WERI-Rb-1 (cell line): ENCODE measurements around the gene CRYAB.

Experiments used
- DNase-seq: peaks from one replicate; pipeline ENCODE4 v3.0.0-alpha.2; 2020
- H3K27ac ChIP-seq: fragments of 250-450 bp; sonication (Bioruptor Pico); 2 replicates; pipeline ENCODE4 v1.5.1; 2020; ENCODE audit warnings: mild to moderate bottlenecking, moderate library complexity
- H3K27me3 ChIP-seq: fragments of 250-450 bp; sonication (Bioruptor Pico); 2 replicates; pipeline ENCODE4 v1.5.1; 2021; ENCODE audit warnings: mild to moderate bottlenecking, low read depth, moderate library complexity; ENCODE audit not compliant: insufficient read depth, severe bottlenecking
- H3K36me3 ChIP-seq: fragments of 250-450 bp; sonication (Bioruptor Pico); 2 replicates; pipeline ENCODE4 v1.5.1; 2020; ENCODE audit warnings: mild to moderate bottlenecking, moderate library complexity
- H3K4me3 ChIP-seq: 2 replicates; pipeline ENCODE4 v1.5.1; 2011; ENCODE audit warnings: low read depth, mild to moderate bottlenecking, control low read depth, low read length
- H3K9me3 ChIP-seq: fragments of 250-450 bp; sonication (Bioruptor Pico); 2 replicates; pipeline ENCODE4 v1.5.1; 2021; ENCODE audit warnings: mild to moderate bottlenecking, moderate library complexity; ENCODE audit not compliant: severe bottlenecking
- CTCF ChIP-seq: IDR thresholded peaks from 2 replicates; pipeline ENCODE4 v1.5.1; 2011; ENCODE audit warnings: low read depth, mild to moderate bottlenecking, control low read depth, inconsistent platforms, low read length

CRYAB gene

GRCh38 chr11:111917312-111917711, 5.7 kb upstream of the CRYAB start:
- Histone ChIP-seq H3K9me3 (no peaks in the 10 kb centered on the region), H3K27me3 (no peaks in the 10 kb centered on the region), H3K4me3 (no peak overlapping the region), H3K36me3 (no peaks in the 10 kb centered on the region), H3K27ac (no peak overlapping the region)
- no peak for DNase-seq
- TF ChIP-seq CTCF = no peak

GRCh38 chr11:111916768-111917167, 5.2 kb upstream of the CRYAB start:
- DNase-seq = no peak
- Histone ChIP-seq H3K9me3 (no peaks in the 10 kb centered on the region), H3K36me3 (no peaks in the 10 kb centered on the region), H3K27ac (no peak overlapping the region), H3K4me3 (no peak overlapping the region), H3K27me3 (no peaks in the 10 kb centered on the region)
- TF ChIP-seq CTCF = no peak

GRCh38 chr11:111913997-111914396, 2.4 kb upstream of the CRYAB start:
- Histone ChIP-seq H3K27ac (no peak overlapping the region), H3K36me3 (no peaks in the 10 kb centered on the region), H3K4me3 (no peak overlapping the region), H3K27me3 (no peaks in the 10 kb centered on the region), H3K9me3 (no peaks in the 10 kb centered on the region)
- DNase-seq = no peak
- no peak for TF ChIP-seq CTCF

GRCh38 chr11:111913031-111913861, 1.7 kb upstream of the CRYAB start:
- no peak overlapping the region for H3K4me3 ChIP-seq
- no peak for DNase-seq
- TF ChIP-seq CTCF = no peak
- H3K27ac ChIP-seq = no peak overlapping the region
- no peaks in the 10 kb centered on the region for H3K9me3 ChIP-seq
- no peaks in the 10 kb centered on the region for H3K36me3 ChIP-seq
- H3K27me3 ChIP-seq = no peaks in the 10 kb centered on the region

- H3K9me3 ChIP-seq = no peaks in the 10 kb centered on the region
- no peak for TF ChIP-seq CTCF
Observed at GRCh38 chr11:111912535-111912934, 965 bp upstream of the CRYAB start, which contains the start of gene HSPB2. Gene HSPB2, plus strand, starts transcription at chr11:111912734. Its CDS starts 96 bp downstream, at chr11:111912830.

More at GRCh38 chr11:111912535-111912934, 965 bp upstream of the CRYAB start, which contains the start of gene HSPB2:
- Histone ChIP-seq H3K4me3 (no peak within 1 kb of the TSS), H3K27ac (no peak within 1 kb of the TSS), H3K36me3 (no peaks in the 10 kb centered on the region), H3K27me3 (no peaks in the 10 kb centered on the region)
- no peak for DNase-seq
